HG03196 (cell line): Measurements from ENCODE around the gene EPDR1.

Source experiments
- ATAC-seq: cut with Tn5 transposase; IDR thresholded peaks from one replicate; pipeline ENCODE4 v1.9.1; 2021; ENCODE audit not compliant: unreplicated experiment

Gene EPDR1

DNA sequence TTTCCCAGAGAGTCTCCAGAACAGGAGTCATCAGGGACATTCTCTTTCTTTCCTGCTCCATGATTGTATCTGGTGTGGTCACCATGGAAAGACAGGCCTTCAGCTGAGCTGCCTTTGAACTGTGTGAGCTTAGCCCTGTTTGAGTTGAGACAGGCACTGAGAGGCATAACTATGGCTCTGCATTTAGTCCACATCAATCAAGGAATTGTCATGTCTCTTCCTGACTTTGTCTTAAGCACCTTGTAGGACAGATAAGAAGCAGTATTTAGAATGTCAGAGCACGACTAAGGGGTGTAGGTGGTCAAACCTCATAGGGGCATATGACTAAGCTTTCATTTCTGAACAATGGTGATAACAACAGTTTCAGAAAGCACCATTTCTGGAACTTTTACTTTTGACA lies 53.5 kb downstream of the EPDR1 start:
- no peak for ATAC-seq

DNA sequence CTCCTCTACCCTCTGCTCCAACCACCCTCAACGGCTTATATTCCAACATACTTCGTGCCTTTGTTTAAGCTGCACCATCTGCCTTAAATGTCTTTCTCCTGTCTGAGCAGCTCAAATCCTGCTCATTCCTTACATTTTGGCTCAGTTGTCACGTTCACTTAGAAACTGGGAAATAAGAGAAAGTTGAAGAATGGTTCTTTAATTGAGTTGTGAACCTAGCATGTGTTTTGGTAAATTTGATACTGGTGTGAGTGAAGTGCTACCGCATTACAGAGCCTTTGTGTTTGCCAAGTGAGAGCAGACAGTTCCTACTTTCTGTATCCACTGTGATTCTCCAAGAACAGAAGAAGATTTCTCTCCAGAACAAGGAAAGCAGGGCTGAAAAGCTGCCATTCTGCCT lies 54.3 kb downstream of the EPDR1 start:
- ATAC-seq: no peak

DNA sequence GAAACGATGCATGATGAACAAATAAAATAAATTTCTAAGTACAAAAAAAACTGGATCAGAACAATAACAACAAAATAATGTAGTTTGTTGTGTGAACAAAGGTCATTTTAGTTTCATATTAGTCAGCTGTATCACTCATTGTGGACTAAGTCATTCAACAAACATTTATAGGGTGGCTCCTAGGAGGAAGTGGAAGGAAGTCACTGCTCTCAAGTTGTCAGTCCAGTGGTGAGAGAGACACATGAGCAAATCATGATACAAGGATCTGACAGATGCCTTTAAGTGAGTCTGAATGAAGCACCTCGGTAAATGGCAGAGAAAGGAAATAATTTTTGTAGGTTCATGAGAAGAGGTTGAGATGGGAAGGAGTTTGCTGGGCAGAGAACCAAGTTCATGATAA lies 56.8 kb downstream of the EPDR1 start:
- no peak for ATAC-seq

DNA sequence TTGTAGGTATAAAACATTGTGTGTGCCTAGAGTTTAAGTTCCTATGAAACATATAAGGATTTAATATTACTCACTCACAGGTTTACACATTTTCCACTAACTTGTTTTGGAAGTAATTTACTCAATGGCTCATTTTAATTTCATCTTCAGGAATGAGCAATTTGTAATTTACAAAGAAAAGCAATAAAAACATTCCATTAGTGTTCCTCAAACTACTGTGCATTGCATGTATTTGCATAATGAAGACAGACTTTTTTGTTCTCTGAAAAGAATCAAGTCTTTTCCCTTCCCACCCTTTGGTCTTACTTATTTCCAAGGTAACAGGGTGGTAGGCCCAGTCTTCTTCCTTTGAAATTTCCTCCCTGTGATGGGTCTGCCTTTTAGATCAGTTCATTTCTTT lies 61.2 kb downstream of the EPDR1 start:
- ATAC-seq: no peak

DNA sequence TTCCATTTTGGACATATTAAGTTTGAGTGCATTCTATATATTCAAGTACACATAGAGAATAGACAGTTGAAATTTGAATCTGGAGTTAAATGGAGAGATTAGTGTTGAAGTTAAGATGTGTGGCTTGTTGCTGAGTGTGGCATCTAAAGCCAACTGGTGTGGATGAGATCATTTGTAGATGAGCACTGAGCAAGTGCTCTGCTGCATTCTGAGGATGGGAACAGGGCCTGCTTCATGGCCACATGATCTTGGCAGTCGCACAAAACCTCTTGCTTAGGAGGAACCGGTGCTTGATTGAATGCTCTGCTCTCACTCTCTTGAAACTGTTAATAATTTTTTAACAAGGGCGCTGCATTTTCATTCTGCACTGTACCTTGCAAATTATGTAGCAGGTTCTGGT lies 62.0 kb downstream of the EPDR1 start:
- ATAC-seq: no peak

DNA sequence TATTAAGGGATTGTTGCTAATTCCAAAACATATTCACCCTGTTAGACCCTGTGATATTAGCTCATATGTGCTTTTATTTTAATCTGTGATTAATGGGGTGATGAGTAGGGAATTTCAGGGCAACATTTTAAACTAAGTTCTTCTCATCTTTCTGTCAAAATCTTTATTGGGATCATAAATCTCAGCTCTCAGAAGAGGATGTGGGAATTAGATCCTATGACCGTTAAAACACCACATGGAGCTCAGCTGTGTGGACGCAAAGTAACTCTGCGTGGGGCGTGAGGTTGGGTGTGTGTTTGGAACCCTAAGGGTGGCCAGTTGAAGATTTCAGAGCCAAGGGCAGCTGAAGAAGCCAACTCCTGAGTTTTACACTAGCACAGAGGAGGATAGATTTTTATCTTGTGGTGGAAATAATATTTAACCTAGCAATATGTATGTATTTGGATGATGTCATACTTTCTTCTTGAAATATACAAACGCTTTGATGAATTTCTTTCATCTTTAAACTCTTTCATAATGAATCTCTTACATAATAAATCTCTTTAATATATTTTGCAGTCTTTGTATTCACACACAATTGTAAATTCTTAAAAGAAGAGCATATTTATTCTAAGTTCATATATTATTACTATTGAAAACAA lies 64.4 kb downstream of the EPDR1 start:
- no peak for ATAC-seq

DNA sequence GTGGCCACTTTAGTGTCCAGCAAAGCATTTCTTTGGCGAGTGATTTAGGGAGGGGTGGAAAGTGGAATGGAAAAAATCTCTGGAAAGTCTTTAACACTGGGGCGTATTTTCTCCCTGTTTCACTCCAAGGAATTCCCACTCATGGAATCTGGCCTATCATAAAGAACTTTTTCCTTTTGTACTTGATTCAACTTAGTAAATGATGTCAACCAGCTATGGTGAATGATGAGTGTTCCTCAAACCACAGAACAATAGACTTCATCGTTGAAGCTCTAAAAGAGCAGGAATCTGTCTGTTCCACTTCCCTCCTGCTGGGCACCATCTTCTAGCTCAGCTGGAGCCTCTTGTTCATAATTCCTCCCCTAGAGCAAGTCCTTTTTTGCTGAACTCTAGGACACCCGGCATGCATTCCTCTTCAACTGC lies 66.5 kb downstream of the EPDR1 start:
- no peak for ATAC-seq

DNA sequence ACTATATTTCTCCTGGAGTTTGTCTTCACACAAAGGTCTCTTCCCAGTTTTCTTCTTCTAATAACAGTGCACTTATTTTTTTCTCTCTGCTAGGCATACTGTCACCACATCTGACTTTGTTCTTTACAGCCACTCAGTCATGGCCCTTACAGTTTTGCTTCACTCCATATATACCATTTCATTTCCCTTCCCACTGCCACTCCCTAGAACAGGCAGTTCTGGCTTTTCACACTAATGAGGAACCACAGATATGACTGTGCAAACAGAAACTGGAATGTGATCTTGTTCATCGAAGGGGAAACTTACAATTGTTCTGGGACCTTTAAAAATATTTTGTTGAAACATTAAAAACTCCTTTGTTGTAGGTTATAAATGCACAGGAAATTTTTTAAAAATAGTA lies 67.3 kb downstream of the EPDR1 start:
- ATAC-seq: no peak

DNA sequence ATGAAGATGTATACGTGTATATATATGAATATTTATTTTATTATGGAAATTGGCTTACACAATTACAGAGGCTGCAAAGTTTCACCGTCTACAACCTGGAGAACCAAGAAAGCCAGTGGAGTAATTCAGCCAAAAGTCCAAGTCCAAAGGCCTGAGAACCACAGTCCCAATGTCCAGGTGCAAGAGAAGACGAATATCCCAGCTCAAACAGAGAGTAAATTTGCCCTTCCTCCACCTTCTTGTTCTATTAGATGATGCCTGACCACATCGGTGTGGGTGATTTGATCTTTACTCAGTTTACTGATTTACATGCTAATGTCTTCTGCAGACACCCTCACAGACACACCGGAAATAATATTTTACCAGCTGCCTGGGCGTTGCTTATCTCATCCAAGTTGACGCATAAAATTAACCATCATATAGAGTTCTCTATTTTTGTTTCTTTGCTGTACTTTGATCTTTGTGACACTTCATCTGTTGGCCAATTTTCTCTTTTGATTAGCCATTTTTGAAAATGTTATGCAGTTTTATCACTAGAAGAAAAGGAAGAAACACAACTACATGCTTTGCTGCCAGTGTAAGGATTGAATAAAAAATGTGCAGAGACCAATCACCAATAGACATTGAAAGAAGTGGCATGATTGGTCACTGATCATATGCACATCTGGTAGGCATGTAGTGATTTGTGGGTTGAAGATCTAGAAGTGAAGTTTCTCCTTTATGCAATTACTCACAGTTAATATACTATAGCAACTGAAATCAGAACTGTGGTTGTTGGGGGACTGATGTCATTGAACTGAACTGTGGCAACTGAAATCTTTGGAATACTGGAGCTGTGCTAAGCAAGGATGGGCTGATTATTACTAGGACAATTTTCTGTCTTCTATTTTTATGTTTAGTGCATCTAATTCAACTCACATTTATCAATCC lies 68.5 kb downstream of the EPDR1 start:
- ATAC-seq: no peak

DNA sequence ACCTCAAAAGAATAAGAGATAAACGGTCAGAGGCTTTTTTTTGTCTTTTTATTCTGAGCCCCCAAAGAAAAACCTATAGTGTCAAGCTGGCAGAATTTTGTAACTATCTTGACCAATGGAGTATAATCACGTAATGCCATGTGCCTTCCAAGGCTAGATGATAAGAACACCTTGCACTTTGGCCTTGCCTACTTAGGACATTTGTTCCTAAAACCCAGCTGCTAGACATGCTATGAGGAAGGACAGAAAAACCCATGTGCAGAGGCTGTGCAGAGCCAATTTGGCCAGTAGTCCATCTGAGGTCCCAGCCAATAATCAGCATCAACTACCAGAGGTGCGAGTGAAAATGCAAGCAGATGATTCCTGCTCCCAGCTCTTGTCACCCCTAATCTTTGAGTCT lies 69.9 kb downstream of the EPDR1 start:
- no peak for ATAC-seq

DNA sequence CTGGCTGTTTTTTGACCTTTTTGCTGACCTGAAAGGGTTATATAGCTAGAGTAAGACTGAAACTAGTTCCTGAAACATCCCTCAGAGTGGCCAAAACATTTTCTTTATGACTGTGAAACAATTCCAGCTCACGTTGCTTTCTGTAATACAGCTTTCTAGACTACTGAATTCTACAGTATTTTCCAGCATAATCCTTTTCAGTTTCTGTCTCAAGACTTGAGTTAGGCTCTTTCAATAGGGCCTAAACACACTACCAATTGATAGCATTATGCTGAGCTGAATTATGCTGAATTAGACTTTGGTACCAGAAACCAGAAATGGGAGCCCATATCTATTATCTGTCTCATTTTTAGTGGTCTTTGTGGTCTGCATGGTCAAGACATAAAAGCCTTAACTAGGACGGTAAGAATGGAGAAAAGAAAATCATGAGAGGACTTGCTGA lies 72.6 kb downstream of the EPDR1 start:
- ATAC-seq: no peak

DNA sequence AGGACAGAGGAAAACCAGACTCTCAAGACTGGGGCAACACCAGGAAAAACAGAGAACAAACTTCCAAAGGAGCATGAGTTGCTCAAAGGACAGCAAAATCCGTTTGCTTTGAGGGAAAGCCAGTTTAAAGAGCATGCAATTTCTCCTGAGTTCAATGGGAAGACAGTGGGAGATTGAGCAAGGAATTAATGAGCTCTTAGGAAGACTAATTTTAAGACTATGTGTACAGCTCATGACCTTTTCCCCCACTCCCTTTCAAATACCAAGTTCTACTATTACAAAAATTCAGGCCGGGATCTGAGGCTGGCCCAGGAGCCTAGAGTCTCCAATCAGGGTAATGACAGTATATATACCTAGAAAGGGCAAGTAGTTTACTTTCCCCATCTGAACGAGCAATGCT lies 79.2 kb downstream of the EPDR1 start:
- ATAC-seq: no peak

DNA sequence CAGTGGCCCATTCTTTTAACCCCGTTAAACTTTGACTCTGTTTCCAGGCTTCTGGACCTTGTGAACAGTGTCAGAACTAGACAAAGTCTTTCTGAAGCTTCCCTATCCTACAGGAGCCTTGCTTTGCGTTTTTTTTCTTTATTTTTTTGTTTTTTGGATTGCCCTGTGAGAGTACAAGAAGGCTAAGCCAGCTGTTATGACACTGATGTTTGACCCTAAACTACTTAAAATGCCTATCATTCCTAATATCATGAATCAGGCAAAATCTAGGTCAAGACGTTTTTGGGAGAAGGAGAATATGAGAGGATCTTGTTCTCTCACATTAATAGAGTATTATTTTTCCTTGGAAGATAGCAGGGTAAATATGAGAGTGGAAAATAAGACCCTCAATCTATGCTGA lies 79.8 kb downstream of the EPDR1 start:
- no peak for ATAC-seq
